Bronchial epithelial cell (primary cell): ENCODE data around the gene CPNE5. TPM values are rescaled to one million over a fixed set of nuclear protein-coding genes. Genes with fewer than 3 reads are reported as not detected.

Experiments used
- DNase-seq: peaks from one replicate; pipeline ENCODE4 v3.0.0-alpha.2; 2010; ENCODE audit warnings: low read depth
- FAIRE-seq: peaks from 2 replicates; lab custom pipeline; 2011; peaks lifted over from hg19 to GRCh38; lab: Jason Lieb, UNC
- H3K27me3 ChIP-seq: 2 replicates; pipeline ENCODE4 v1.5.1; 2011; ENCODE audit warnings: low read length; ENCODE audit not compliant: control insufficient read depth, insufficient read depth
- H3K36me3 ChIP-seq: 2 replicates; pipeline ENCODE4 v1.5.1; 2011; ENCODE audit warnings: low read length; ENCODE audit not compliant: control insufficient read depth, insufficient read depth
- H3K4me3 ChIP-seq: 2 replicates; pipeline ENCODE4 v1.5.1; 2011; ENCODE audit warnings: mild to moderate bottlenecking, low read depth, low read length, control low read depth
- CTCF ChIP-seq: IDR thresholded peaks from 2 replicates; pipeline ENCODE4 v1.5.1; 2011; ENCODE audit warnings: mild to moderate bottlenecking, moderate library complexity, low read length, control low read depth, inconsistent platforms; ENCODE audit not compliant: insufficient read depth, severe bottlenecking
- total RNA-seq: library from RNA; depleted of rRNA; stranded (reverse); fragments of >200 nt; gene quantifications from 2 replicates; pipeline ENCODE4 v1.2.1, GENCODE V29; 2014

The CPNE5 gene
- total RNA-seq, 1 donor from 2014 or later, result not detected

- FAIRE-seq (no peak), DNase-seq (peak; percentile 60)
- Histone ChIP-seq H3K4me3 (no peak overlapping the region), H3K36me3 (no peaks in the 10 kb centered on the region), H3K27me3 (no peaks in the 10 kb centered on the region)
- no peak for TF ChIP-seq CTCF
Measured at GRCh38 chr6:36751091-36751490, 88.2 kb downstream of the CPNE5 start.

DNA sequence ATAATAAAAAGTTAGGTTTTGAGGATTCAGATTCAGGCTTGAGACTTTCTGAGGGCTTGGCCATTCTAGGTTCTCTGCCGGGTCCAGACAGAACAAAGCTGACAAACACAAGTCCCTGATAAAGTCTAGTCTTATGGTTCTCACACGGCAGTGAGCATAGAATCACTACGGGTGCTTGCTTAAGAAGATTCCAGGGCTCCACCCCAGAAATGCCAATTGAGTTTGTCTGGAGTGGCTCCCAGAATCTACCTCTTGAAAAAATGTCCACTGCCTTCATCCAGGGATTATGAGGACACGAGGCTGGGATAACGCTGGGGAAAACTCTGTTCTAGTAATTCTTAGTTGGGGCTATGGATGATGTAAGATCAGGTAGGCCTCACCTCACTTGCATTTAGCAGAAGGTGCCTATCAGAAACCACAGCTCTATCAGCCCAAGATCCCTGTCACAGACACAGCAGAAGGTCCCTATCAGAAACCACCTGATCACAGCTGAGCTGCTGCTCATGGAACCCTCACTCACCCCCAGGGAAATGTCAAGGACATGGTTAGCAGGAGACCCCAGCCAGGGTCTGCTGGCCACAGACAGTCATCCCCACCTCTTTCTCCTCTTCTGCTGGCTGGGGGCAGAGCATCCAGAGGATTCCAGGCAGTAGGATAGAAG, 89.3 kb downstream of the CPNE5 start:
- FAIRE-seq, result no peak

DNA sequence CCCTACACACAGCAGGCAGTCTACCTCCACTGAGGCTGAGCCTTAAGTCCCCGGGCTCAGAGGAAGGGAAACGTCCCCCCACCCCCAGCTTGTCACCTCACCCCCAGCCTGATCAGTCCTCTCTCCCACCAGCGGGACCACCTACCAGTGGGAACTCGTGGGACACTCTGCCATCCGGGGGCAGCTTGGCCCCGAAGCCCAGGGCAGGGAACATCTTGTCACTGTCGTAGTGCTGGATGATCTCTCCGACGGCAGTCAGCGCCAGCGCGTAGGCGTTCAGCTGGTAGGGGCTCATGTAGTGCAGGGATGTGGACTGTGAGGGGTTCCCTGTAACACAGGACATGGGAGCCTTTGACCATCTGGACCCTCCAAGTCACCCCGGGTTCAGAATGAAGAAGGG, 93.0 kb downstream of the CPNE5 start:
- TF ChIP-seq CTCF, result no peak
- Histone ChIP-seq H3K36me3 (no peaks in the 10 kb centered on the region), H3K4me3 (no peak overlapping the region), H3K27me3 (no peaks in the 10 kb centered on the region)
- DNase-seq, result no peak
- FAIRE-seq, result no peak

More for the DNA sequence above, 89.3 kb downstream of the CPNE5 start:
- TF ChIP-seq CTCF, result no peak
- Histone ChIP-seq H3K27me3 (no peaks in the 10 kb centered on the region), H3K4me3 (no peak overlapping the region), H3K36me3 (no peaks in the 10 kb centered on the region)
- DNase-seq, result no peak

- TF ChIP-seq CTCF, result no peak
Measured at GRCh38 chr6:36745836-36746235, 93.4 kb downstream of the CPNE5 start.

GRCh38 chr6:36745283-36745682, 94.0 kb downstream of the CPNE5 start:
- no peak for TF ChIP-seq CTCF

More at GRCh38 chr6:36745836-36746235, 93.4 kb downstream of the CPNE5 start:
- Histone ChIP-seq H3K4me3 (no peak overlapping the region), H3K27me3 (no peaks in the 10 kb centered on the region), H3K36me3 (no peaks in the 10 kb centered on the region)
- DNase-seq (peak; percentile 54), FAIRE-seq (peak; percentile 76)

DNA sequence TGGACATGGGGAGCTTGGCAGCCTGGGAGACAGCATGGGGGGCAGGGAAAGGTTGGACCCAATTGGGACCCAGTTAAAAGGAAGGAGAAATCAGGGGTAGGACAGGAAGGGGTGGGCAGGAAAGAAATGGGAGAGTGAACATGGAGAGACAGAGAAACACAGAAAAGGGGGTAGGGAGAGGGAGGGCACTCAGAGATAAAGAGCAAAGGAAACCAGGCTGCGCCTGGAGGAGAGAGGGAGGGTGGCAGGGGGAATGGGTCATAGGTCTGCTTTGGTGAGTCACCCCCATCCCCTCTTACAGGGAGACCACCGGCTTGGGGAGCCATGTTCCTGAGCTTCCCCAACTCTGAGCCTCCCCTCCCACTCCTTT, 95.0 kb downstream of the CPNE5 start:
- no peak for FAIRE-seq
- DNase-seq, result no peak
- no peak overlapping the region for H3K4me3 ChIP-seq
- no peak for TF ChIP-seq CTCF
- H3K36me3 ChIP-seq, result no peaks in the 10 kb centered on the region
- H3K27me3 ChIP-seq, result no peaks in the 10 kb centered on the region

More at GRCh38 chr6:36745283-36745682, 94.0 kb downstream of the CPNE5 start:
- H3K4me3 ChIP-seq, result no peak overlapping the region
- FAIRE-seq, result no peak
- H3K27me3 ChIP-seq, result no peaks in the 10 kb centered on the region
- no peaks in the 10 kb centered on the region for H3K36me3 ChIP-seq
- DNase-seq, result no peak
